T follicular helper cell (primary cell): Measurements from ENCODE around the gene SELENOT.
"Not testable (repeated sequence)": the region's sequence is repeated elsewhere in the genome, so short reads cannot be mapped to it uniquely, and the experiment has no call there.

Source experiments
- DNase-seq: peaks from one replicate; pipeline ENCODE4 v3.0.0-alpha.2; 2020; ENCODE audit warnings: low read depth
- total RNA-seq, 2 experiments: gene quantifications; one replicate each; lab custom pipeline; 2026; lab: John Stamatoyannopoulos, UW

The SELENOT gene, protein sequence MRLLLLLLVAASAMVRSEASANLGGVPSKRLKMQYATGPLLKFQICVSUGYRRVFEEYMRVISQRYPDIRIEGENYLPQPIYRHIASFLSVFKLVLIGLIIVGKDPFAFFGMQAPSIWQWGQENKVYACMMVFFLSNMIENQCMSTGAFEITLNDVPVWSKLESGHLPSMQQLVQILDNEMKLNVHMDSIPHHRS
- total RNA-seq, result 95.8 to 160 reads per million in 2 experiments

DNA sequence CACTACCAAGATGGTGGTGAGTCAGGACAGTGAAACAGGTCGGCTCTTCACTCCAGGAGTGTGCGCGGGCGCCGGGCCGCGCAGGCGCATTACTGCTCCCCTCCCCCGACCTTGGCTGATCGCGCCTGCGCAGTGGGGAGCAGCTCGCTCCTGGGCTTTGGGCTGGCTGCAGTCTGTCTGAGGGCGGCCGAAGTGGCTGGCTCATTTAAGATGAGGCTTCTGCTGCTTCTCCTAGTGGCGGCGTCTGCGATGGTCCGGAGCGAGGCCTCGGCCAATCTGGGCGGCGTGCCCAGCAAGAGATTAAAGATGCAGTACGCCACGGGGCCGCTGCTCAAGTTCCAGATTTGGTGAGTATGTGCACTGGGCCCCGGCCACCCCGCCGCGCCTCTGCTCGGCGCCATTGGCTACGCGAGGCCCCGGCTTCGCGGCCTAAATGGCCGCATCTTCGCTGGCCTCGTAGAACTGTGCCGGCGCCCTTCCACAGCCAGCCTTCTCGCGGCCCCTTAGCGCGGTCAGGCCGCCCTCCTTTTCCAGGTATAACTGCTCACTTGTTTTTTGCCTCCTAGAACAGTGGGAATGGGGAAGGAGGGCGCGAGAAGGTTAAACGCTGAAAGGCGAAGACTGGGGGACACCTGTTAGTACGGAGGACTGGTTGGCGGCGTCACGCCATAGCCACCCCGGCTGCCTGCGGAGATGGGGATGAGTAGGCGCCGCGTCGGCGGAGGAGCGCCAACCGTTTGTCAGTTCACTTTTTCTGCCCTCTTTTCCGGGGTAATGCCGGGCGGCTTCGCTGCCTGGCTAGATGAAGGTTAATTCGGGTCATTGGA, at the start of gene SELENOT:
Gene SELENOT, plus strand, starts transcription at position 169 of the 827 bp plus-strand sequence. Its CDS starts 42 bp downstream, at position 211.
- peak; percentile 91 for DNase-seq

DNA sequence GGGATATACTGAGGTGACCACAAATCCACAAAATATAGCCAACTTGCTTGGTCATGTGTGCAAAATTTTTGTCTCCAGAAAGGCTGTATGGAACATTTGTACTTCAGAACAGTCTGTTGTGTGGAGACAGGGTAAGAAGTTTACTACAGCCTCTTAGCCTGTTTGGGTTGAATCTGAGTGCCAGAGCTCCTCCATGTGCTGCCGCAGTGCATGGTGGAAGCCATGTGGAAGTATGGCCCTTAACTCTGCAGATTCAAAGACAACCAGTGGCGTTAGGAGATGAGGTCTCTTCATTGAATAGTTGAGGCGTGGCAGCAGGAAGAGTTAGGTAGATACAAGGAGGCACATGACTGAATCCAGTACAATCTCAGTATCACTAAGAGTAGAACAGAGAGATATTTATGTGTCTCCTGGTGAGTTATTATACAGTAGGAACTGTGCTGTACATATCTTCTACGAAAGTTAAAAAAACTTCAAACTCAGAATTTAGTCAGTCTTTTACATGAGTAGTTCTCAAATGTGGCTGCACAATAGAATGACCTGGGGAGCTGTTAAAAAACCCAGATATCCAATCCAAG, 47.2 kb upstream of the SELENOT start:
- no peak for DNase-seq

DNA sequence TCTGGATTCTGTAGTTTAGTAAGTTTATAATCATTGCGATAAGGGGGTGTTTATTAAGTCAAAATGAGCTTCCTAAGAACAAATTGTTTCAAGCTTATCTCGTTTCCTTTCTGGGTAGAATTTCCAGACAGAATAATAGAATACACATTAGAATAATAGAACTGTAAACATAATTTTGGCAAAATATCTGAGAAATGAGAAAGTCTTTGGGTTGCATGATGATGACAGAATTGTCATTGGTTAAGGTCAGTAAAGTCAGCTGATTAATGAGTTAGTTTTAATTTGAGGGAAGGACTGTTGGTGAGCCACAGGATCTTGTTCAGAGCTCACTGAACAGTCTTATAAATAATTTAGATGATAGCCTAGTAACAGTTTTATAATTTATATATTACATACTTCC, 46.3 kb upstream of the SELENOT start:
- no peak for DNase-seq

DNA sequence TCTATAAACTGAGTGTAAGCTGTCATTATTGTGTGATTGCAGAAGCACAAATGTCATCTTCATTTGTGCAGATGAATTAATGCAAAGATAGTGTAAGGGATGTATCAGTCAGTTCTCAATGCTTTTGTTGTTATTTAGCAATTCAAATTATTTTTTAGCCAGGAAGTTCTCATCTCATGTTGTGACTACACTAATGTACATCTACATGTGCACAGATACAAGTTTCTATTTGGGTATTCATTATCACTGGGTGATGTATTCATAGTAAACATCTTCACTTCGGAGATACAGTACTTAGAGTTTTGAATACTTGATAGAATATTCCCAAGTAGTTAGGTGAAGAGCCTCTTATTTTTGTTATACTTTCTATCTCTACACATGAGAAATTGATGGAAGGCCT, 45.4 kb upstream of the SELENOT start:
- no peak for DNase-seq

DNA sequence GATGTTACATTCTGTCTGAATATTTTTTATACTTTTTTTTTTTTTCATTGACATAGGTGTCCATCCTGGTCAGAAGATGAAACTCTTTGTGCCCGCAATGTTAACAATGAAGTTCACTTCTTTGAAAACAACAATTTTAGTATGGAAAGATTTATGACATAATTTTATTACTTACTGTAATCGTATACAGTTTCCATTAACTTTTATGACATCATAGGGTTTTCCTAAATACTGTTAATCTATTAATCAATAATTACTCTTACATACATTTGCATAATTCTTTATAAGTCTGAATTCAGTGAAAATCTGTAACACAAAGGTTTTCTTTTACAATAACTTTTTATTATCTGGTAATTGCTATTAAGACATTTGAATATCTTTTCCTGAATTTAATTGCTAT, 38.9 kb upstream of the SELENOT start:
- DNase-seq, result no peak

DNA sequence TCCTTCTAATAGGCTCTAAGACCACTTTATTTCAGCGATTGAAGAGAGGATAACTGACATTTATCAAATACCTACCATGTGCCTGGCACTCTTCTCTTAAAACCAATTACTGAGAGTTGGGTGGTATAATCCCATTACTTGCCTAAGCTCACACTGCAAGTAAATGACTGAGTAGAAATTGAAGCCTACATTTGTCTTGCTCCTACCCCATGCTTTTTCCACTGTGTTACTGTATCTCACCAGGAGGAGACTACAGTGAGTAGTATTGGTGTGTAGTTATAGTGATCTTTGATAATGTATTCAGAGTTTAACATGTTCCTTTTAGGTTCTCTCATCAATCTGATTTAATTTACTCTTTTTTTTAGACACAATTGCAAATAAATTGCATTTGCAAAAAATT, 35.8 kb upstream of the SELENOT start:
- no peak for DNase-seq

DNA sequence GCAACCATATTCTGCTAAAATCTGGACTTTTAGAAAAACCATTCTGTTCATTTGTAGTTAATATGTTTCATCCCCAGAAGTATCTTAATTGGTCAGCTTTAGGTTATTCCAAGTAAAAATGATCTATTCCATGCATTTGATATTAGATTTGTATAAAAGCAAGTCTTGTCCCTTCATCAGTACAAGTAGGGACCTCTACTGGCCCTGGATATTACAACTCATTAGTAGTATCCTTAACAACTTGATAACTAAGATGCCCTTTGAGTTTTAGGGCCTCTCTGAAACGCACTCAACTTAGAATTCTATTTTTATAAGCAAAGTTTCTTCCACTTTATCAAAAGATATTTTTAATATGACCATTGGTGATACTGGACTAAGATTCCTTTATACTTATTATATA, 25.3 kb upstream of the SELENOT start:
- no peak for DNase-seq

DNA sequence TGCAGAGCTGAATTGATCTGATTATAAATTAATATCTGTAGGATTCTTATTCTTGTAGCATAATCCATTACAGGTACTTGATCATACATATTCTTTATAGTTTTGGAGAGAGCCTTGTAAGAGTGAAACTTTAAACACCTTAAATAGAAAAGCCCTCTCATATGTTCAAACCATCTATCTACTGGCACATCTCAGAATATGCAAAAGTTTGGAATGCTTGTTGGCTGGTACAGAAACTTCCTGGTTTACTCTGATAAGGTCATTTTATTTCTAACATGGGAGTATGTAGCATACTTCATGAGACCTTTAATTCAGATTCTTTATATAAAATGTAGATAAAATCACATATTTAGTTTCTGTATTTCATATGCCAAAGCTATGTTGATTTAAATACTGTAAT, 21.9 kb upstream of the SELENOT start:
- no peak for DNase-seq

DNA sequence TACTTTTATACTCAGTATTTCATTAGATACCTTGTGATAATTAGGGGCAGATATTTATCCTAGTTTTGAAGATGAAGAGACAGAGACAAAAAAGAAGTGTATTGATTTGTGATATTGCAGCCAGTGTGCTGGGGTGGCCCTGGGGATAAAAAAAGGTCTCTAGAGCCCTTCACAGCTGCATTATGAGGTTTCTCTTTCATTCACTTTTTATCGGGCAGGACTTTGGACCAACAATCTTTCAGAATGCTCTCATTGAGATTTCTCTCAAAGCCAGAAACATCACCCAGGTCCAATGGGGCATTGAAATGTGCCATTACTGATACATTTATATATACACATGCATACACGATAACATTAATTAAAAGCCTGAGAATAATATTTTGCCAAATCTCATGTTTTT, 20.5 kb upstream of the SELENOT start:
- no peak for DNase-seq

DNA sequence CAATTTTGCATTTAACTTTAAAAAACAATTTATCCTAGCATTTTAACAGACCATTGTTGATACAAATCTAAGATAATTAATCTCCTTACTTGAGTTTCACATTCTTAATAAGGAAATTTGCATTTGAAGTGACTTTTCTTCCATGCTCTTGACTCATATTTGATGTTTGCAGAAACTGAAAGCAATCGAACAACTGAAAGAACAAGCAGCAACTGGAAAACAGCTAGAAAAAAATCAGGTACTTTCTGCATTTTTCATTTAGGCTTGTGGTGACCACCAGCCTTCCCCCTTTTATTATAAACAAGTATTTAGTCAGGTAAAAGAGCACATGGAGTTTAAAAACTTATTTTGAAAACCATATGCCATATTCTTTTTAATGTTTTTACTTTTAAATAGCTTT, 20.1 kb upstream of the SELENOT start:
- no peak for DNase-seq

DNA sequence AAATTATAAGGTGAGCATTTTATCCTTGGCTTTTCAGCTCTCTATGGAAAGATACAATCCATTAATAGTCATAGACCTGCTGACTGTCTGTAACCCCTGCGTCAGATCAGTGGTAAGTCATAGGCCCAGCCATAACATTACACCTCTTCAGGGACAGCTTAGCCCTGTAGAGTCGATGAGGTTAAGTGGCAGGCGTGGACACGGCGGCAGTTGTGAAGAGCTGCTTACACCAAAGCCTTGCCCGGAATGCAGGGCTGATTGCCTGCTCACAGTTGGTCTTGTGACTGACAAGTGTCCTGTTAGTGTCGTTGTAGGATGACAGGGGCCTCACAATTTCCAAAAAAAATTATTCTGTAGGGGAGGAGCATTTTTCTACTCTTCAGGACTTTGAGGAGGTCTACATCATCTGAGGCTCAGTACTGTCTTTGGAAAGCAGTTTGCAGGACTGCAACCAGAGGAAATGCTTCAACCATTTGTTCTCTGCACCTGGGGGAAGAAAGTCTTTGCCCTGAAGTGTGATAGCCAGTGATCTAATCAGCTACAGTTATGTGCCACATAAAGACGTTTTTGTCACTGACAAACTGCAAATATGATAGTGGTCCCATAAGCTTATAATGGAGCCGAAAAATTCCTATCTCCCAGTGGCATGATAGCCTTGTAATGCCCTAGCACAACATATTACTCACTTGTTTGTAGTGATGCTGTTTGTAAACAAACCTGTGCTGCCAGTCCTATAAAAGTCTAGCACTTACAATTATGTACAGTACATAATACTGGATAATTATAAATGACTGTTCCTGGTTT, 14.9 kb upstream of the SELENOT start:
- no peak for DNase-seq

DNA sequence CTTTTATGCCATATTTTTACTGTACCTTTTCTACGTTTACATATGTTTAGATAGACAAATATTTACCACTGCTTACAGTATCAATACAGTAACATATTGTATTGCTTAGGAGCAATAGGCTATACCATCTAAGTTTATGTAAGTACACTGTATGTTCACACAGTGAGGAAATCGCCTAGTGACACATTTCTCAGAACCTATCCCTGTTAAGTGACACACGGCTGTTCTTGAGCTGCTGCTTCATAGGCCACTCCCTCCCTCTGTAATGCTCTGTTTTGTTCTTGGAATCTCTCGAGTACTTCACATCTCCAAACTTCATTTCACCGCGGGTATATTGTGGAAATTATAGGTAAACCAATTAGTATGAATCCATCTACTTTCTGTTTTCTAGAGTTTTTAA, 13.4 kb upstream of the SELENOT start:
- DNase-seq, result no peak

DNA sequence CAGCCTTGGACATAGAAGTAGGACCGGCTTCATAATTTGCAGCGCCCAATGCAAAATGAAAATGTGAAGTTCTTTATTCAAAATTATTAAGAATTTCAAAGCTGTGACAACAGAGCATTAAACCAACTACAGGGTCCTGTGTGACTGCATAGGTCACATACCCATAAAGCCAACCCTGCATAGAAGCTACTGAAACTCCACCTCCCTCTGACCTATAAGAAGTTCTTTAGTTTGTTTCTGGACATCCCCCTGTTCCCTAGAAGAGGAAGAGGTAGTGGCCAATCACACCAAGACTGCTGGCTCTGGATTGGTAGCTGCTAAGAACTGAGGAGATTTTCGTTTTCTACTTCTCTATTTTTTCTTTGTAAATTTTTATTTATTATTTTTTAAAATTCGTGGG, 9.0 kb upstream of the SELENOT start:
- no peak for DNase-seq

DNA sequence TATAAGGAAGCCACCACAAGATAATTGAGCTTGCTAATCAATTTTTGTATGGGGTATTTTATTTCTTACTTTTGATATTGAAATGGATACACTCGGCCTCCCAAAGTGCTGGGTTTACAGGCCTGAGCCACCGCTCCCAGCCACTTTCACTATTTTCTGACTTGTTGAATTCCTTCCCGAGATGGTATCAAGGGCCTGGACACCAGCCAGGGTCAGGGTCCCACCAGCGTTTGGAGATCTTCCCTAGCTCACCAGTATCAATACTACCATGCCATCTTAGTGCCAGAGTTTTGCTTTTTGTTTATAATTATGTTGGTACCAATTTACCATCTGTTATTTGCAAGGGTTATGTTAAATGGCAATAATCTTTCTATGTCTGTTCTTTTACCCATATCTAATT, 5.5 kb upstream of the SELENOT start:
- DNase-seq, result no peak

DNA sequence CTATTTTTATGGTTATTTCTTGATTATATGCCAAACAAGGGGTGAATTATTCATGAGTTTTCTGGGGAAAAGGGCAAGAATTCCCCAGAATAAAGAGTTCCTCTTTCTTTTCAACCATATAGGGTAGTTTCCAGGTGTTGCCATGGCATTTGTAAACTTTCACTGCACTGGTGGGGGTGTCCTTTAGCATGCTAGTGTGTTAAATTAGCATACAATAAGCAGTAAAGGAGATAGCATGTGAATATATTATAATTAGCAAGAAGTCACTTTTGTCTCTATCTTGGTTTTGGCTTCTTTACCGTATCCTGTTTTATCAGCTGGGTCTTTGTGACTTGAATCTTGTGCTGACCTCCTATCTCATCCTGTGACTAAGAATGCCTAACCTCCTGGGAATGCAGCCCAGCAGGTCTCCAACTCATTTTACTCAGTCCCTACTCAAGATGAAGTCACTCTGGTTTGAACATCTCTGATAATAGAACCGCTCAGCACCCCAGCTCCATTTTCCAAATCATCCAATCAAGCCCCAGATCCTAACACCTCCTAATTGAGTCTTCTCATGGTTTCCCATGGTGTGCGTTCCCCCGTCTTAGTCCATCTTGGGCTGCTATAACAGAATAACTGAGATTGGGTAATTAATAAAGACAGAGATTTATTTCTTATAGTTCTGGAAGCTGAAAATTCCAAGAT, 3.4 kb upstream of the SELENOT start:
- no peak for DNase-seq

DNA sequence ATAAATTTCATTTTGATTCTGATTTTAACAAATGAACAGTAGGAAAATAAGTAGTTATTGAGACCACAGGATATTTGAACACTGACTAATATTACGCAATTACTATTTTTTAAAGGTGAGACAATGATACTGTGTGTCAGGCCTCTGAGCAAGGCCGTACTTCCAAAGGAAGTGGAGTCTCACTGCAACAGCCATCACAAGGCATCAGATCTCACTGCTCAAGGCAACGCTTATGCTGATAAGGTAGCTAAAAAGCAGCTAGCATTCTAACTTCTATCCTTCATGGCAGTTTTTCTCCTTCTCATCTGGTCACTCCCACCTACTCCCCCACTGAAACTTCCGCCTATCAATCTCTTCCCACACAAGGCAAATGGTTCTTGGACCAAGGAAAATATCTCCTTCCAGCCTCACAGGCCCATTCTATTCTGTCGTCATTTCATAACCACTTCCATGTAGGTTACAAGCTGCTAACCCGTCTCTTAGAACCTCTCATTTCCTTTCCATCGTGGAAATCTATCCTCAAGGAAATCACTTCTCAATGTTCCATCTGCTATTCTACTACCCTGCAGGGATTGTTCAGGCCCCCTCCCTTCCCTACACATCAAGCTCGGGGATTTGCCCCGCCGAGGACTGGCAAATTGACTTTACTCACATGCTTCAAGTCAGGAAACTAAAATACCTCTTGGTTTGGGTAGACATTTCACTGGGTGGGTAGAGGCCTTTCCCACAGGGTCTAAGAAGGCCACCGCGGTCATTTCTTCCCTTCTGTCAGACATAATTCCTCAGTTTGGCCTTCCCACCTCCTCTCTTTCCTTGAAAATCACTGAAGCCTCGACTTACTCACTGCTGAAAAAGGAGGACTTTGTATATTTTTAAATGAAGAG, 2.2 kb upstream of the SELENOT start:
- not testable (repeated sequence) for DNase-seq

DNA sequence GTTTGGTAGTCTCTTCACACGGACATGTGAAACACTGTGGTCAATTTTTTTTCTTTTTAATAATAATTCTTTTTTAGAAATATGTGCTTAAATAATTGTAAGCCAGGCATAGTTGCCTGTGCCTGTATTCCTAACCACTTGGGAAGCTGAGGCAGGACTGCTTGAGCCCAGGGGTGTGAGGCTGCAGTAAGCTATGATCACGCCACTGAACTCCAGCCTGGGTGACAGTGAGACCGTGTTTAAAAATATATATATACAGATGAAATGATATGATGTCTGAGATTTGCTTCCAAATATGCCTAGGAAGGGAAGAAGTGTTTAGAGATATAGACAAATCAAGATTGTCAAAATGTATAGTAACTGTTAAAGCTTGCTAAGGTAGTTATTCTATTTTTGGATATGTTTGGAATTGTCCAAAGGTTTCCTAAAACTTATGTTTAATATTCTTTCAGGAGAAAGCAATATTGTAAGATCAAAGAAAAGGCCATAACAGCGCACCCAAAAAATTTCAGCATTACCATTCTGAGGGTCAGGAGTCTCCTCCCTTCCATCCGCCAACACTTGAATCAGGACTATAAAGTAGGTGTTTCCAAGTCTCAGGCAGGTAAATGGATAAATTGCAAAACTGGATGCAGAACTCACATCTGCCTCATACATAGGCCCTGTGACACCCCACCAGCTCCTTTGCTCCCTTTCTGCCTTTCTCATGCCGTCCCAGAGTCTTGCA, 532 bp upstream of the SELENOT start:
- DNase-seq, result no peak

DNA sequence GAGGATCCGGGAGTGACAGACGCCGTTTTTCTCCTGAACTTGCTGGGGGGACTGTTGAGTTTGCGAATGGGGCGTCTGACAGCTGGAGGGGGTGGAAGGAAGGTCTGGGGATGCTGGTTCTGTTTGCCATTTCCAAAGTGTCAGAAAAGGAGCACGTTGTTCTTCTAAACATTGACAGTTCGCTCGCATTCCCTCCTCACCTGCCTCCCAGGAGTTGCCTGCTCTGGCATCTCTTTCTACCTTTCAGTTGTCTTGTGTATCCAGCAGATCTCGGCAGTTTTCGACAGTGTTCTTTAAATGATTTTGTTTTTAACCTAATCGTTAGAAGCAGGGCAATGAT, 829 bp downstream of the SELENOT start:
- no peak for DNase-seq

DNA sequence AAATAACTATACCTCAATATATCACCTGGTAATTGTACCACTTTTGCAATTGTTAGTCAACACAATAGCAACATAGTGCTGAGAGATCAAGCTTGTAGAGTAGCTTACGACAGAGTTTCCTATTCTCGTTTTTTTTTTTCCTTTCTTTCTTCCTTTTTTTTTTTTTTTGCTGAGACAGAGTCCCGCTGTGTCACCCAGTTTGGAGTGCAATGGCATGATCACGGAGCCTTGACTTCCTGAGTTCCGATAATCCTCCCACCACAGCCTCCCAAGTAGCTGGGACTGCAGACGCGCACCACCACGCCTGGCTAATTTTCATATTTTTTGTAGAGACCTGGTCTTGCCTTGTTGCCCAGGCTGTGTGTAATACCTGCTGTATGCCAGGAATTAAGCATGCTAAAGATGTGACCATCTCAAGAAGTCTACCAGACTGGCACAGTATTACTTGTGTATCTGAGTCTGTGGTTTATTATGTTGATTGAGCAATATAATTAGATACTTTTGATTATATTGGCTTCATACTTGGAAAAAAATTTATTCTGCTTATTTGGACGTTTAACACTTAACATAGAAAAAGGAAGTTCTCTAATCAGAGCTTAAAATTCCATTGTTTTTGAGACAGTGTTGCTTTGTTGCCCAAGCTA, 3.0 kb downstream of the SELENOT start:
- no peak for DNase-seq
